GM12874 (cell line): ENCODE results near the gene TMEM141.

Source experiments
- CTCF ChIP-seq: IDR thresholded peaks from 2 replicates; pipeline ENCODE4 v1.5.1; 2011; ENCODE audit warnings: low read depth, mild to moderate bottlenecking, control low read depth, low read length, moderate library complexity; ENCODE audit not compliant: insufficient read depth

The TMEM141 gene

DNA sequence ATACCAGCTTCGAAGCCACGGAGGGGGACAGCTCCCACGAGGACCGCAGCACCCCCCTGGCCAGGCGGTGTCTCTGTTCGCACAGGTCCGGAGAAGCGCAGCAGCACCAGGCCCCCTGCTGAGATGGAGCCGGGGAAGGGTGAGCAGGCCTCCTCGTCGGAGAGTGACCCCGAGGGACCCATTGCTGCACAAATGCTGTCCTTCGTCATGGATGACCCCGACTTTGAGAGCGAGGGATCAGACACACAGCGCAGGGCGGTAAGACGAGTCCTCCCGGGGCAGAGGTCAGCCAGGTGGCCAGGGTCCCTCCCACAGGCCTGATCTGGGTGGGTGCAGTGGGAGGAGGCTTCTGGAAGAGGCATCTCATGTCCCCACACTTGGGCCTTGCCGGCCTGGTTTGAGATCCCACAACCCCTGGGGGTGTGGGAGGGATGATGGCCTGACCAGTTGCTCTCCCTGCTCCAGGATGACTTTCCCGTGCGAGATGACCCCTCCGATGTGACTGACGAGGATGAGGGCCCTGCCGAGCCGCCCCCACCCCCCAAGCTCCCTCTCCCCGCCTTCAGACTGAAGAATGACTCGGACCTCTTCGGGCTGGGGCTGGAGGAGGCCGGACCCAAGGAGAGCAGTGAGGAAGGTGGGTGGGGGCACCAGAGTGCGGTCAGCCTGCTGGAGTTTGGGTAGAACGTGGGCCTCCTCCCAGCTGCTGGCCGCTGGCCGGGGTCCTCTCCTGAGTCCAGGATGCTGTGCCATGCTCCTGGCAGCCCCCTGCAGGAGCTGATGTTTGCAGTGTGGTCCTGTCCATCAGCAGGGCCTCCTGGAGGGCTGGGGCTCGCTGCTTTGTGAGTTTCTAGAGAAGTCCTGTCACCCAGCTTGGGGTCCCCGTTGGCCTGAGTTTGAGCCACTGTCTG, 48.3 kb downstream of the TMEM141 start:
- TF ChIP-seq CTCF: no peak

GRCh38 chr9:136840140-136840876, 49.2 kb downstream of the TMEM141 start:
- TF ChIP-seq CTCF: no peak

GRCh38 chr9:136840877-136841645, 49.9 kb downstream of the TMEM141 start:
- no peak for TF ChIP-seq CTCF

- peak; percentile 93 for TF ChIP-seq CTCF
Measured at GRCh38 chr9:136842380-136842948, 51.3 kb downstream of the TMEM141 start, which contains the start of gene AJM1. AJM1 (plus strand) TSS chr9:136842478; CDS start chr9:136844415, 1,937 bp downstream.
